ENCODE results near the gene FAM184A. TPM values are rescaled to one million over a fixed set of nuclear protein-coding genes. Genes with fewer than 3 reads are reported as not detected.

FAM184A gene
- total and polyA plus RNA-seq, 2 donors from 2014 or later = 3.4 to 9.0 TPM

DNA sequence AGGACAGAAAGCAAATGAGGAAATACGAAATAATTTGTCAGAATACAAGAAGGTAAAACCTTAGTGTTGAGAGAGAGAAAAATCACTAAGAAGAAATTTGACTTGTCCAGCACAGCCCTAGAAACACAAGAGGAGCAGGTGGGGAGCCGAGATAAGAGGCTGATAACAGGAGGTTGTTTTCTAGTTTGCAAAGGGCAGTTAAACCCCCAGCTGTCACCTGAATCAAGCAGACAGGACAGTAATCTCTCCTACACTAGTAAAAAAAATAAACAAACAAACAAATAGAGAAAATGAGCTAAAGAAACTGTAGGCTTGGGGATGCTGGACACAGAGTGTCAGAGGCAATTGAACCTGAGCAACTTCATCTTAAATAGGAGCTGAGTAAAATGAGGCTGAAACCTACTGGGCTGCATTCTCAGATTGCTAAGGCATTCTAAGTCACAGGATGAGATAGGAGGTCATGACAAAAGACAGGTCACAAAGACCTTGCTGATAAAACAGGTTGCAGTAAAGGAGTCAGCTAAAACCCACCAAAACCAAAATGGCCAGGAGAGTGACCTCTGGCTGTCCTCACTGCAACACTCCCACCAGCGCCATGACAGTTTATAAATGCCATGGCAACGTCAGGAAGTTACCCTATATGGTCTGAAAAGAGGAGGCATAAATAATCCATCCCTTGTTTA, 40.4 kb downstream of the FAM184A start:
- H3K27me3 ChIP-seq (ENCODE audit: control insufficient read depth, insufficient read depth, low read length) = no peaks in the 10 kb centered on the region
- H3K4me1 ChIP-seq (ENCODE audit: control insufficient read depth in 2 of 3, insufficient read depth in 2 of 3, low read depth in 1 of 3, low read length in 3 of 3) = peaks cover 0 to 14% (median 0%) of the 10 kb centered on the region in 3 donors
- TF ChIP-seq, protein P1, sequence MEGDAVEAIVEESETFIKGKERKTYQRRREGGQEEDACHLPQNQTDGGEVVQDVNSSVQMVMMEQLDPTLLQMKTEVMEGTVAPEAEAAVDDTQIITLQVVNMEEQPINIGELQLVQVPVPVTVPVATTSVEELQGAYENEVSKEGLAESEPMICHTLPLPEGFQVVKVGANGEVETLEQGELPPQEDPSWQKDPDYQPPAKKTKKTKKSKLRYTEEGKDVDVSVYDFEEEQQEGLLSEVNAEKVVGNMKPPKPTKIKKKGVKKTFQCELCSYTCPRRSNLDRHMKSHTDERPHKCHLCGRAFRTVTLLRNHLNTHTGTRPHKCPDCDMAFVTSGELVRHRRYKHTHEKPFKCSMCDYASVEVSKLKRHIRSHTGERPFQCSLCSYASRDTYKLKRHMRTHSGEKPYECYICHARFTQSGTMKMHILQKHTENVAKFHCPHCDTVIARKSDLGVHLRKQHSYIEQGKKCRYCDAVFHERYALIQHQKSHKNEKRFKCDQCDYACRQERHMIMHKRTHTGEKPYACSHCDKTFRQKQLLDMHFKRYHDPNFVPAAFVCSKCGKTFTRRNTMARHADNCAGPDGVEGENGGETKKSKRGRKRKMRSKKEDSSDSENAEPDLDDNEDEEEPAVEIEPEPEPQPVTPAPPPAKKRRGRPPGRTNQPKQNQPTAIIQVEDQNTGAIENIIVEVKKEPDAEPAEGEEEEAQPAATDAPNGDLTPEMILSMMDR (IDR thresholded peaks at IDR 0.05; ENCODE audit: borderline replicate concordance, extremely low read depth, insufficient read depth) = no peak
- H3K9me3 ChIP-seq (ENCODE audit: control insufficient read depth in 2 of 3, insufficient read depth in 1 of 3, low read length in 3 of 3) = no peaks in the 10 kb centered on the region
- intact Hi-C loops (cut with DNase I) = no loop called here
- DNase-seq = no peak
- H3K4me3 ChIP-seq (ENCODE audit: low read length in 3 of 3) = no peak overlapping the region
- FAIRE-seq = no peak
- H3K27ac ChIP-seq (ENCODE audit: low read depth in 2 of 2, low read length in 2 of 2) = no peak overlapping the region
- no peak overlapping the region for H3K9ac ChIP-seq (ENCODE audit: low read length in 3 of 3)
- no peaks in the 10 kb centered on the region for H3K36me3 ChIP-seq (ENCODE audit: control insufficient read depth in 2 of 3, insufficient read depth in 3 of 3, low read length in 3 of 3)

DNA sequence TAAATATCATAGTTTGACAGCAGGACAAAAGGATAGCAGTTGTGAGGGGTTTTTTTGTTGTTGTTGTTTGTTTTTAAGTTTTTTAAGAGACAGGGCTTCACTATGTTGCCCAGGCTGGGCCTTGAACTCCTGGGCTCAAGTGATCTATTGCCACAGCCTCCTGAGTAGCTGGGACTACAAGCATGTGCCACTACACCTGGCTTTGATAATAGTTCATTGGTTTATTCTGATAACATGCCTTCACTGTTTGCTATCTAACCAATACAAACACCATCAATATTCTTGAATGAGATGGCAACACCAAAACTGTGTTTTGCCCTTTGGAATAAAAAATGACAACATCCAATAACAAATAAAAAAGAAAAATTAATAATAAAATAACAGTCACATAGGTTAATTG, 41.2 kb downstream of the FAM184A start:
- Histone ChIP-seq H3K27ac (ENCODE audit: low read depth in 2 of 2, low read length in 2 of 2) (no peak overlapping the region), H3K9me3 (ENCODE audit: control insufficient read depth in 2 of 3, insufficient read depth in 1 of 3, low read length in 3 of 3) (no peaks in the 10 kb centered on the region), H3K36me3 (ENCODE audit: control insufficient read depth in 2 of 3, insufficient read depth in 3 of 3, low read length in 3 of 3) (no peaks in the 10 kb centered on the region), H3K4me1 (ENCODE audit: control insufficient read depth in 2 of 3, insufficient read depth in 2 of 3, low read depth in 1 of 3, low read length in 3 of 3) (peaks cover 0 to 14% (median 0%) of the 10 kb centered on the region in 3 donors), H3K4me3 (ENCODE audit: low read length in 3 of 3) (no peak overlapping the region), H3K27me3 (ENCODE audit: control insufficient read depth, insufficient read depth, low read length) (no peaks in the 10 kb centered on the region), H3K9ac (ENCODE audit: low read length in 3 of 3) (no peak overlapping the region)
- TF ChIP-seq, protein P1 (IDR thresholded peaks at IDR 0.05; ENCODE audit: borderline replicate concordance, extremely low read depth, insufficient read depth) = no peak
- DNase-seq (no peak), FAIRE-seq (peak; percentile 25)
- intact Hi-C loops (cut with DNase I) = no loop called here

DNA sequence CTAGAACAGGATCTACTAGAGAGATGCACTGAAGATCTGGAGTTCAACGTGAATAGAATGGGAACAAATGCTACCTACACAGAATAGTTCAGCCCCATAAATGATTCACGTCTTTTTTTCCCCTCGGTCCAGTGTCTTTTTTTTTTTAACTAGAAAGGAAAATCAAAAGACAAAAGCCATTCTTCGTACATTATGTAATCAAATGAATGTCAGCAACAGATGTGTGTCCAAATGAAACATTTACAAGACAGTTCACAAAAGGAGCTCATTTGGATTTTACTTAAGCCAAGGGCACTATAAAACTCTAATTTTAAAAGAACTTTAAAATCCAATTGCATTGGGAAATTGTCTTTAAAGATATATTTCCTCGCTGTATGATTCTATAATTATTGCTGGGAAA, 42.4 kb downstream of the FAM184A start:
- FAIRE-seq (no peak), DNase-seq (no peak)
- Histone ChIP-seq H3K4me3 (ENCODE audit: low read length in 3 of 3) (no peak overlapping the region), H3K36me3 (ENCODE audit: control insufficient read depth in 2 of 3, insufficient read depth in 3 of 3, low read length in 3 of 3) (no peaks in the 10 kb centered on the region), H3K9ac (ENCODE audit: low read length in 3 of 3) (no peak overlapping the region), H3K27me3 (ENCODE audit: control insufficient read depth, insufficient read depth, low read length) (no peaks in the 10 kb centered on the region), H3K27ac (ENCODE audit: low read depth in 2 of 2, low read length in 2 of 2) (no peak overlapping the region), H3K4me1 (ENCODE audit: control insufficient read depth in 2 of 3, insufficient read depth in 2 of 3, low read depth in 1 of 3, low read length in 3 of 3) (peaks cover 0 to 14% (median 0%) of the 10 kb centered on the region in 3 donors), H3K9me3 (ENCODE audit: control insufficient read depth in 2 of 3, insufficient read depth in 1 of 3, low read length in 3 of 3) (no peaks in the 10 kb centered on the region)
- intact Hi-C loops (cut with DNase I) = no loop called here
- TF ChIP-seq, protein P1 (IDR thresholded peaks at IDR 0.05; ENCODE audit: borderline replicate concordance, extremely low read depth, insufficient read depth) = no peak

Data from kidney (tissue), 14 donors.